Adrenal gland (tissue), 12 donors: ENCODE results near the gene TRABD2A. TPM values are rescaled to one million over a fixed set of nuclear protein-coding genes. Genes with fewer than 3 reads are reported as not detected.

Source experiments
- DNase-seq, 7 donors: peaks; one replicate each; pipeline ENCODE4 v3.0.0-alpha.2; 2019 to 2020
- H3K27ac ChIP-seq, 5 donors: fragments of 200-600 bp; sonication (generic) in 4 of 5; 1 replicate in 3 of 5; 2 replicates in 2 of 5; pipeline versions ENCODE4 v1.5.1 to v1.8.0; 2016 to 2020; ENCODE audit warnings: mild to moderate bottlenecking in 1 of 5
- H3K27me3 ChIP-seq: fragments of 200-600 bp; 2 replicates; pipeline ENCODE4 v1.8.0; 2021
- H3K36me3 ChIP-seq, 2 donors: fragments of 200-600 bp; replicated peaks in 1 of 2; 1 replicate in 1 of 2; 2 replicates in 1 of 2; pipeline versions ENCODE4 v1.5.1 to v1.8.0; 2018 to 2022
- H3K4me1 ChIP-seq, 2 donors: fragments of 200-600 bp; replicated peaks in 1 of 2; 1 replicate in 1 of 2; 2 replicates in 1 of 2; pipeline versions ENCODE4 v1.5.1 to v1.8.0; 2018 to 2021
- H3K4me3 ChIP-seq, 4 donors: fragments of 200-600 bp; sonication (generic) in 3 of 4; one replicate each; pipeline ENCODE4 v1.5.1; 2016 to 2018
- H3K9me3 ChIP-seq, 3 donors: fragments of 200-600 bp; sonication (generic) in 1 of 3; replicated peaks in 1 of 3; 1 replicate in 2 of 3; 2 replicates in 1 of 3; pipeline versions ENCODE4 v1.5.1 to v1.8.0; 2016 to 2021
- POLR2A ChIP-seq, 2 donors: fragments of 450-650 bp; IDR thresholded peaks; one replicate each; pipeline ENCODE4 v1.6.1; 2017; ENCODE audit warnings: antibody characterized with exemption in 2 of 2, mild to moderate bottlenecking in 2 of 2, moderate library complexity in 1 of 2
- WGBS, 4 donors: extraction: QIAGEN DNeasy Blood & Tissue Kit in 2 of 4; methylation state at CpG; one replicate each; pipeline versions ENCODE4 v1.1.5 to v1.1.7; 2013 to 2017; 5-methylcytosine and 5-hydroxymethylcytosine counted together
- intact Hi-C, 2 donors: fragments of 100-400 bp; cut with DNase I; formaldehyde crosslinking; loops; one replicate each; pipeline versions ENCODE4 v1.14.1 to v1.15.0; 2022 to 2023
- polyA plus RNA-seq, 3 donors: library from polyadenylated mRNA; stranded (reverse); fragments of 200-250 nt in 2 of 3; fragments of 350-450 nt in 1 of 3; fragmentation: Illumina TruSeq in 1 of 3; extraction: RNeasy Lipid Tissue Mini Kit (QIAGEN cat#74804) in 1 of 3; gene quantifications; one replicate each; pipeline ENCODE4 v1.2.3, GENCODE V29; 2013 to 2014
- total RNA-seq, 9 donors: library from RNA; depleted of rRNA in 4 of 9; stranded (reverse); fragments of >200 nt in 4 of 9; fragments of 120-200 nt in 1 of 9; fragmentation: NEBNext Ultra II Directional in 1 of 9; extraction: Animal tissue kit (Norgen Biotek cat#: 25700) in 1 of 9; gene quantifications; one replicate each; pipeline versions ENCODE4 v1.1.0 to v1.2.4, GENCODE V29; 2013 to 2023
- TF ChIP-seq, protein P1 (sequence below), 6 experiments: fragments of 450-650 bp in 4 of 6; fragments of 200-600 bp in 2 of 6; sonication (generic) in 1 of 6; IDR thresholded peaks; 1 replicate in 5 of 6; 2 replicates in 1 of 6; pipeline versions ENCODE4 v1.5.1 to v1.8.0; 2016 to 2021; ENCODE audit warnings: antibody characterized with exemption in 6 of 6, mild to moderate bottlenecking in 2 of 6, moderate library complexity in 1 of 6
- donor health status: healthy with polysubstance abuse.
- donor health status: Bipolar disorder and iron deficiency.
- donor health status: DM: yes; HTN: yes; CAD: no.
- donor health status: DM: no; HTN: no; CAD: no.
- donor health status: DM: no; HTN: no; CAD: no.
- donor health status: DM: yes; HTN: yes; CAD: no.

The TRABD2A gene
- total and polyA plus RNA-seq, 12 donors = 0.28 to 2.4 (median 0.69) TPM; not detected in 1

GRCh38 chr2:84897773-84898172 lies 16.9 kb upstream of the TRABD2A start:
- Histone ChIP-seq H3K27me3 (no peaks in the 10 kb centered on the region), H3K4me3 (no peak overlapping the region), H3K4me1 (peaks cover 0 to 20% of the 10 kb centered on the region in 2 donors), H3K9me3 (no peaks in the 10 kb centered on the region), H3K36me3 (no peaks in the 10 kb centered on the region), H3K27ac (peak overlapping the region in 1 of 5 donors; percentile 42)
- intact Hi-C loops = no loop called here
- no peak for TF ChIP-seq POLR2A (IDR thresholded peaks at IDR 0.05)
- TF ChIP-seq, protein P1, sequence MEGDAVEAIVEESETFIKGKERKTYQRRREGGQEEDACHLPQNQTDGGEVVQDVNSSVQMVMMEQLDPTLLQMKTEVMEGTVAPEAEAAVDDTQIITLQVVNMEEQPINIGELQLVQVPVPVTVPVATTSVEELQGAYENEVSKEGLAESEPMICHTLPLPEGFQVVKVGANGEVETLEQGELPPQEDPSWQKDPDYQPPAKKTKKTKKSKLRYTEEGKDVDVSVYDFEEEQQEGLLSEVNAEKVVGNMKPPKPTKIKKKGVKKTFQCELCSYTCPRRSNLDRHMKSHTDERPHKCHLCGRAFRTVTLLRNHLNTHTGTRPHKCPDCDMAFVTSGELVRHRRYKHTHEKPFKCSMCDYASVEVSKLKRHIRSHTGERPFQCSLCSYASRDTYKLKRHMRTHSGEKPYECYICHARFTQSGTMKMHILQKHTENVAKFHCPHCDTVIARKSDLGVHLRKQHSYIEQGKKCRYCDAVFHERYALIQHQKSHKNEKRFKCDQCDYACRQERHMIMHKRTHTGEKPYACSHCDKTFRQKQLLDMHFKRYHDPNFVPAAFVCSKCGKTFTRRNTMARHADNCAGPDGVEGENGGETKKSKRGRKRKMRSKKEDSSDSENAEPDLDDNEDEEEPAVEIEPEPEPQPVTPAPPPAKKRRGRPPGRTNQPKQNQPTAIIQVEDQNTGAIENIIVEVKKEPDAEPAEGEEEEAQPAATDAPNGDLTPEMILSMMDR (IDR thresholded peaks at IDR 0.05) = no peak
- 69 to 79% (median 73%) methylated on average over 1 of the region's 1 CpG for WGBS, 4 donors
- no peak for DNase-seq

GRCh38 chr2:84896567-84896966 lies 15.7 kb upstream of the TRABD2A start:
- Histone ChIP-seq H3K36me3 (no peaks in the 10 kb centered on the region), H3K27me3 (no peaks in the 10 kb centered on the region), H3K4me3 (no peak overlapping the region), H3K4me1 (peaks cover 0 to 20% of the 10 kb centered on the region in 2 donors), H3K27ac (no peak overlapping the region), H3K9me3 (no peaks in the 10 kb centered on the region)
- 81 to 91% (median 87%) methylated on average over 2 of the region's 2 CpGs for WGBS, 4 donors
- no peak for DNase-seq
- TF ChIP-seq POLR2A (IDR thresholded peaks at IDR 0.05) = no peak
- TF ChIP-seq, protein P1 (IDR thresholded peaks at IDR 0.05) = no peak
- intact Hi-C loops = no loop called here

DNA sequence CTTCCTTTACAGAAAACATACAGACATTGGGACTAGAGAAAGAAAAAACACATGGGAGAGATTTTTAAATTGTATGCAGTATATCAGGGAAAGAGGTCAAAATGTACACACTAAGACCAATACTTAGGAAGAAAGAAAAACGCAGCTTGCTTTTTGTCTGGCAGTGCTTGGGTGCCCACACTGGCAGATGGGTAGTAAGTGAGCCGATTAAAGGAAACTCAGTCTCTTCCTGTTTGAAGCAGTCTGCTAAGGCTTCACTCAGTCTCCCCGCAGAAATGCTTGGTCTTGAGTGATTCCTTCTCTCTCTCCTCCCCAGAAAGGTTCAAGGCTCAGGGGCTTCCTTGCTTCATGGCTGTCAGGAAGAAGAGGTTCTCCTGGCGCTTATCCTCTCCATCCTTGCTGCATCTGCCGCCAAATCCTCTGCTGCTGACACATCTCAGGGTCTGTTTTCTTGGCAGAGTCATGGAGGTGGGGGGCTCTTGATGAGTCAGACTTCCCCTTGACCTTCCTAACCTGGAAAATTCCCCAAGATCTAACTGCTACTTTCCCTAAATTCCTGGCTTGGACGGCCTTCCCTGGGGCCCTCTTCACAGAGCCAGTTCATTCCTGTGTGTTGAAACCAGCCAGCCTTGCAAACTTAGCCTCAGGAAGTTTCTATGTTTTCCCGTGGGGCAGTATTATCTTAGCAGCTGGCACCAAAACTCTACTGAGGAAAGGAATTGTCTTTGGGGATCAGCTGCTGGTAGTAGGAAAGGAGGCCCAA lies 14.1 kb upstream of the TRABD2A start:
- 46 to 60% (median 54%) methylated on average over 7 of the region's 7 CpGs for WGBS, 4 donors

GRCh38 chr2:84894131-84894586 lies 13.3 kb upstream of the TRABD2A start:
- no peaks in the 10 kb centered on the region for H3K36me3 ChIP-seq
- no peak for DNase-seq
- no peaks in the 10 kb centered on the region for H3K9me3 ChIP-seq
- WGBS, 4 donors = 84 to 97% (median 85%) methylated on average over 6 of the region's 6 CpGs
- TF ChIP-seq POLR2A (IDR thresholded peaks at IDR 0.05) = no peak
- TF ChIP-seq, protein P1 (IDR thresholded peaks at IDR 0.05) = no peak
- H3K4me1 ChIP-seq = peaks cover 0 to 22% of the 10 kb centered on the region in 2 donors
- intact Hi-C loops = no loop called here
- no peaks in the 10 kb centered on the region for H3K27me3 ChIP-seq
- no peak overlapping the region for H3K4me3 ChIP-seq
- no peak overlapping the region for H3K27ac ChIP-seq

More for the DNA sequence above, 14.1 kb upstream of the TRABD2A start:
- peak overlapping the region in 2 of 5 donors; percentile 44 for H3K27ac ChIP-seq
- H3K4me1 ChIP-seq = peaks cover 0 to 20% of the 10 kb centered on the region in 2 donors
- H3K9me3 ChIP-seq = no peaks in the 10 kb centered on the region
- no peaks in the 10 kb centered on the region for H3K36me3 ChIP-seq
- H3K27me3 ChIP-seq = no peaks in the 10 kb centered on the region
- DNase-seq = no peak
- intact Hi-C loops = no loop called here
- no peak overlapping the region for H3K4me3 ChIP-seq
- TF ChIP-seq POLR2A (IDR thresholded peaks at IDR 0.05) = no peak
- TF ChIP-seq, protein P1 (IDR thresholded peaks at IDR 0.05) = no peak
